Measurements from ENCODE around the gene APOA1. TPM values are rescaled to one million over a fixed set of nuclear protein-coding genes. Genes with fewer than 3 reads are reported as not detected.

The APOA1 gene
- total RNA-seq, 2 donors from 2014 or later: 91.8 to 120 TPM

GRCh38 chr11:116873381-116873780 lies 36.0 kb upstream of the APOA1 start:
- H3K4me3 Mint-ChIP-seq: no peak overlapping the region
- no peaks in the 10 kb centered on the region for H3K9me3 ChIP-seq (ENCODE audit: control insufficient read depth, low read length)
- peaks cover 60% of the 10 kb centered on the region for H3K36me3 Mint-ChIP-seq (ENCODE audit: low read depth)
- H3K4me1 ChIP-seq (ENCODE audit: control insufficient read depth, insufficient read depth, low read length): no peaks in the 10 kb centered on the region
- H3K27me3 ChIP-seq (ENCODE audit: control insufficient read depth, insufficient read depth, low read length, poor library complexity, severe bottlenecking): no peaks in the 10 kb centered on the region
- H3K4me1 Mint-ChIP-seq: no peaks in the 10 kb centered on the region
- no peaks in the 10 kb centered on the region for H3K27me3 Mint-ChIP-seq (ENCODE audit: insufficient read depth)
- H3K9me3 Mint-ChIP-seq: no peaks in the 10 kb centered on the region
- no peak overlapping the region for H3K4me3 ChIP-seq (ENCODE audit: low read length)
- WGBS, 2 experiments (ENCODE audit: insufficient coverage in 1 of 2, insufficient read length in 1 of 2): 97 to 100% methylated on average over 5 to 11 of the region's 11 CpGs
- no peak overlapping the region for H3K27ac Mint-ChIP-seq
- DNase-seq: no peak
- peaks cover 84% of the 10 kb centered on the region for H3K36me3 ChIP-seq (ENCODE audit: control insufficient read depth, insufficient read depth, low read length)
- TF ChIP-seq, protein P1, sequence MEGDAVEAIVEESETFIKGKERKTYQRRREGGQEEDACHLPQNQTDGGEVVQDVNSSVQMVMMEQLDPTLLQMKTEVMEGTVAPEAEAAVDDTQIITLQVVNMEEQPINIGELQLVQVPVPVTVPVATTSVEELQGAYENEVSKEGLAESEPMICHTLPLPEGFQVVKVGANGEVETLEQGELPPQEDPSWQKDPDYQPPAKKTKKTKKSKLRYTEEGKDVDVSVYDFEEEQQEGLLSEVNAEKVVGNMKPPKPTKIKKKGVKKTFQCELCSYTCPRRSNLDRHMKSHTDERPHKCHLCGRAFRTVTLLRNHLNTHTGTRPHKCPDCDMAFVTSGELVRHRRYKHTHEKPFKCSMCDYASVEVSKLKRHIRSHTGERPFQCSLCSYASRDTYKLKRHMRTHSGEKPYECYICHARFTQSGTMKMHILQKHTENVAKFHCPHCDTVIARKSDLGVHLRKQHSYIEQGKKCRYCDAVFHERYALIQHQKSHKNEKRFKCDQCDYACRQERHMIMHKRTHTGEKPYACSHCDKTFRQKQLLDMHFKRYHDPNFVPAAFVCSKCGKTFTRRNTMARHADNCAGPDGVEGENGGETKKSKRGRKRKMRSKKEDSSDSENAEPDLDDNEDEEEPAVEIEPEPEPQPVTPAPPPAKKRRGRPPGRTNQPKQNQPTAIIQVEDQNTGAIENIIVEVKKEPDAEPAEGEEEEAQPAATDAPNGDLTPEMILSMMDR (conservative IDR thresholded peaks at IDR 0.05): no peak
- H3K27ac ChIP-seq (ENCODE audit: low read depth, low read length): no peak overlapping the region
- H3K9ac ChIP-seq (ENCODE audit: extremely low read depth, low read length, poor library complexity, severe bottlenecking): no peak overlapping the region

- Histone ChIP-seq H3K9ac (ENCODE audit: extremely low read depth, low read length, poor library complexity, severe bottlenecking) (no peak overlapping the region), H3K9me3 (ENCODE audit: control insufficient read depth, low read length) (no peaks in the 10 kb centered on the region), H3K27ac (ENCODE audit: low read depth, low read length) (no peak overlapping the region), H3K27me3 (ENCODE audit: control insufficient read depth, insufficient read depth, low read length, poor library complexity, severe bottlenecking) (no peaks in the 10 kb centered on the region), H3K4me3 (ENCODE audit: low read length) (no peak overlapping the region), H3K4me1 (ENCODE audit: control insufficient read depth, insufficient read depth, low read length) (no peaks in the 10 kb centered on the region), H3K36me3 (ENCODE audit: control insufficient read depth, insufficient read depth, low read length) (peaks cover 96% of the 10 kb centered on the region)
- 91 to 100% methylated on average over 3 of the region's 3 CpGs for WGBS, 2 experiments (ENCODE audit: insufficient coverage in 1 of 2, insufficient read length in 1 of 2)
- Mint-ChIP-seq H3K4me1 (no peaks in the 10 kb centered on the region), H3K27ac (no peak overlapping the region), H3K27me3 (ENCODE audit: insufficient read depth) (no peaks in the 10 kb centered on the region), H3K9me3 (no peaks in the 10 kb centered on the region), H3K4me3 (no peak overlapping the region), H3K36me3 (ENCODE audit: low read depth) (peaks cover 76% of the 10 kb centered on the region)
- DNase-seq: no peak
- TF ChIP-seq, protein P1 (conservative IDR thresholded peaks at IDR 0.05): no peak
Observed at GRCh38 chr11:116871248-116871647, 33.8 kb upstream of the APOA1 start.

- H3K4me1 ChIP-seq (ENCODE audit: control insufficient read depth, insufficient read depth, low read length): no peaks in the 10 kb centered on the region
- H3K9me3 ChIP-seq (ENCODE audit: control insufficient read depth, low read length): no peaks in the 10 kb centered on the region
- peaks cover 73% of the 10 kb centered on the region for H3K36me3 Mint-ChIP-seq (ENCODE audit: low read depth)
- H3K9ac ChIP-seq (ENCODE audit: extremely low read depth, low read length, poor library complexity, severe bottlenecking): no peak overlapping the region
- TF ChIP-seq, protein P1 (conservative IDR thresholded peaks at IDR 0.05): no peak
- H3K9me3 Mint-ChIP-seq: no peaks in the 10 kb centered on the region
- H3K27me3 Mint-ChIP-seq (ENCODE audit: insufficient read depth): no peaks in the 10 kb centered on the region
- H3K27ac ChIP-seq (ENCODE audit: low read depth, low read length): no peak overlapping the region
- no peak overlapping the region for H3K27ac Mint-ChIP-seq
- H3K4me3 ChIP-seq (ENCODE audit: low read length): no peak overlapping the region
- H3K4me1 Mint-ChIP-seq: no peaks in the 10 kb centered on the region
- H3K4me3 Mint-ChIP-seq: no peak overlapping the region
- 95 to 100% methylated on average over 2 to 3 of the region's 3 CpGs for WGBS, 2 experiments (ENCODE audit: insufficient coverage in 1 of 2, insufficient read length in 1 of 2)
- peaks cover 96% of the 10 kb centered on the region for H3K36me3 ChIP-seq (ENCODE audit: control insufficient read depth, insufficient read depth, low read length)
- DNase-seq: no peak
- no peaks in the 10 kb centered on the region for H3K27me3 ChIP-seq (ENCODE audit: control insufficient read depth, insufficient read depth, low read length, poor library complexity, severe bottlenecking)
Observed at GRCh38 chr11:116870054-116870453, 32.6 kb upstream of the APOA1 start.
